ENCODE data around the gene DHX40. TPM values are rescaled to one million over a fixed set of nuclear protein-coding genes. Genes with fewer than 3 reads are reported as not detected.

DHX40 gene
- polyA plus RNA-seq, 2 of the 4 experiments (the other 2 are of a cell fraction) = 55.8 to 109 TPM

GRCh38 chr17:59558953-59559352 is 6.5 kb upstream of the DHX40 start:
- FAIRE-seq = peak; percentile 56
- H3K4me1 ChIP-seq = no peaks in the 10 kb centered on the region
- no peak overlapping the region for H3K4me2 ChIP-seq
- H3K4me3 ChIP-seq = no peak overlapping the region
- no peak overlapping the region for H3K27ac ChIP-seq
- ChIA-PET POLR2A (no interaction called here), CTCF (interaction anchor here (0.6 to 4.3 kb wide), 19 partner anchors 18 to 1040 kb away, joined by 3 to 30 read pairs (median 4); partner anchors contain the start of gene CLTC)
- TF ChIP-seq RAD21 (conservative IDR thresholded peaks at IDR 0.05 in 1 of 2, IDR thresholded peaks at IDR 0.05 in 1 of 2) = peak; percentile 48 to 55; a peak in 3 of 5 replicates
- no peak for TF ChIP-seq ESRRA (IDR thresholded peaks at IDR 0.05; ENCODE audit: borderline replicate concordance, low read length)
- no peak for TF ChIP-seq HOXB13 (CRISPR knock-in tag; IDR thresholded peaks at IDR 0.05; ENCODE audit: low read depth)
- TF ChIP-seq BCL3 (IDR thresholded peaks at IDR 0.05) = no peak
- peak; percentile 44; the same call in 2 of the 3 replicates for TF ChIP-seq CTCF (IDR thresholded peaks at IDR 0.05)
- no peak for TF ChIP-seq HDAC2 (IDR thresholded peaks at IDR 0.05)
- no peak for TF ChIP-seq HEYL (CRISPR knock-in tag; IDR thresholded peaks at IDR 0.05)
- TF ChIP-seq ZNF302 (CRISPR knock-in tag; IDR thresholded peaks at IDR 0.05) = no peak
- no peak for TF ChIP-seq ZC3H11A (IDR thresholded peaks at IDR 0.05)
- TF ChIP-seq NPAS2 (CRISPR knock-in tag; IDR thresholded peaks at IDR 0.05; ENCODE audit: borderline replicate concordance) = no peak
- no peak for DNase-seq (ENCODE audit: low read depth in 1 of 2, low spot score in 1 of 2)
- ATAC-seq = no peak
- no peaks in the 10 kb centered on the region for H3K9me3 ChIP-seq

GRCh38 chr17:59561042-59561441 is 4.4 kb upstream of the DHX40 start:
- DNase-seq (ENCODE audit: low read depth in 1 of 2, low spot score in 1 of 2) = peak; percentile 50 to 56
- Histone ChIP-seq H3K27ac (no peak overlapping the region), H3K4me3 (no peak overlapping the region), H3K4me1 (no peaks in the 10 kb centered on the region), H3K4me2 (no peak overlapping the region), H3K9me3 (peaks cover 7% of the 10 kb centered on the region; the same call in 1 of the 3 replicates)
- CTCF ChIA-PET = interaction anchor here (0.8 to 4.3 kb wide), 2 partner anchors 9 to 250 kb away, joined by 4 to 30 read pairs; no protein-coding TSS in a partner anchor
- no peak for FAIRE-seq
- peak; percentile 57 to 70; a peak in 4 of 6 replicates for ATAC-seq
- 50% methylated on average over 2 of the region's 2 CpGs for WGBS (ENCODE audit: missing lambda C conversion rate)
- POLR2A ChIA-PET = no interaction called here
- peak in 1 of 2 experiments; percentile 19; a peak in 1 of 5 replicates for TF ChIP-seq RAD21 (conservative IDR thresholded peaks at IDR 0.05 in 1 of 2, IDR thresholded peaks at IDR 0.05 in 1 of 2)
- peak; percentile 40 for TF ChIP-seq CTCF (IDR thresholded peaks at IDR 0.05)
- TF ChIP-seq ZFP36 (IDR thresholded peaks at IDR 0.05; ENCODE audit: borderline replicate concordance, partially characterized antibody) = no peak
- TF ChIP-seq JUN (IDR thresholded peaks at IDR 0.05) = no peak

- H3K27ac ChIP-seq = peak overlapping the region; percentile 74 to 93
- H3K4me3 ChIP-seq = peak overlapping the region; percentile 83
- peak; percentile 33; the same call in 1 of the 2 replicates for TF ChIP-seq PHF8 (IDR thresholded peaks at IDR 0.05; ENCODE audit: borderline replicate concordance, low read depth)
- TF ChIP-seq JUNB (IDR thresholded peaks at IDR 0.05) = no peak
- no peak for TF ChIP-seq MYC (IDR thresholded peaks at IDR 0.05; ENCODE audit: borderline replicate concordance, low read length)
- TF ChIP-seq MAFK (IDR thresholded peaks at IDR 0.05; ENCODE audit: partially characterized antibody) = no peak
- TF ChIP-seq E2F6 (IDR thresholded peaks at IDR 0.05; ENCODE audit: borderline replicate concordance, low read depth) = no peak
- no peak for TF ChIP-seq MAX (IDR thresholded peaks at IDR 0.05)
- TF ChIP-seq CBX2 (IDR thresholded peaks at IDR 0.05; ENCODE audit: borderline replicate concordance, low read depth) = no peak
- TF ChIP-seq NR3C1 (IDR thresholded peaks at IDR 0.05) = no peak
- TF ChIP-seq BCL3 (IDR thresholded peaks at IDR 0.05) = 0 out of 3 replicates have a peak, but pooled peaks have one; percentile 17
- TF ChIP-seq POLR2A (IDR thresholded peaks at IDR 0.05; ENCODE audit: low read length) = no peak
- TF ChIP-seq HOXA7 (CRISPR knock-in tag; IDR thresholded peaks at IDR 0.05) = no peak
- TF ChIP-seq GATA3 (IDR thresholded peaks at IDR 0.05; ENCODE audit: borderline replicate concordance) = no peak
- 0 out of 2 replicates have a peak, but pooled peaks have one; percentile 17 for TF ChIP-seq PBX3 (IDR thresholded peaks at IDR 0.05)
- CTCF ChIA-PET = interaction anchor here (0.5 to 1.7 kb wide), 3 partner anchors 44 to 85 kb away, joined by 4 read pairs; no protein-coding TSS in a partner anchor
- POLR2A ChIA-PET = interaction anchor here (1.0 to 2.9 kb wide), 2 partner anchors 25 to 53 kb away, joined by 3 to 21 read pairs; partner anchors contain the start of gene CLTC
- peak overlapping the region; percentile 70 for H3K4me2 ChIP-seq
- under 1% methylated on average over 9 of the region's 9 CpGs for WGBS (ENCODE audit: missing lambda C conversion rate)
- peaks cover 7% of the 10 kb centered on the region for H3K4me1 ChIP-seq
- H3K9me3 ChIP-seq = peaks cover 7% of the 10 kb centered on the region; the same call in 1 of the 3 replicates
- ATAC-seq (peak; percentile 95 to 96), FAIRE-seq (no peak), DNase-seq (ENCODE audit: low read depth in 1 of 2, low spot score in 1 of 2) (peak; percentile 86 to 95)
These were observed 532 bp downstream of the DHX40 start for GRCh38 chr17:59565959-59566324.

Data from A549 (cell line).